CD14-positive monocyte (primary cell): Measurements from ENCODE around the gene MLIP. TPM values are rescaled to one million over a fixed set of nuclear protein-coding genes. Genes with fewer than 3 reads are reported as not detected.
"Not testable (repeated sequence)": the region's sequence is repeated elsewhere in the genome, so short reads cannot be mapped to it uniquely, and the experiment has no call there.

Source experiments
- DNase-seq, 3 donors: peaks; one replicate each; pipeline ENCODE4 v3.0.0-alpha.2; 2011 to 2022
- H2AFZ ChIP-seq: 2 replicates; pipeline ENCODE4 v1.6.0; 2012; ENCODE audit warnings: mild to moderate bottlenecking, low read depth, low read length, inconsistent platforms; ENCODE audit not compliant: insufficient read depth, poor library complexity, severe bottlenecking
- H3K27ac ChIP-seq, 2 donors: 1 replicate in 1 of 2; 2 replicates in 1 of 2; pipeline ENCODE4 v1.5.1; 2012 to 2013; ENCODE audit warnings: low read length in 2 of 2, control low read depth in 1 of 2, inconsistent platforms in 1 of 2, low read depth in 1 of 2, mild to moderate bottlenecking in 1 of 2
- H3K27me3 ChIP-seq, 2 donors: one replicate each; pipeline versions ENCODE4 v1.6.0 to v1.6.1; 2011 to 2013; ENCODE audit warnings: low read length in 2 of 2; ENCODE audit not compliant: control insufficient read depth in 2 of 2, insufficient read depth in 2 of 2
- H3K36me3 ChIP-seq, 2 donors: replicated peaks in 1 of 2; 1 replicate in 1 of 2; 2 replicates in 1 of 2; pipeline versions ENCODE4 v1.5.1 to v1.6.1; 2012 to 2013; ENCODE audit warnings: low read length in 2 of 2, control low read depth in 1 of 2, inconsistent platforms in 1 of 2, mild to moderate bottlenecking in 1 of 2; ENCODE audit not compliant: insufficient read depth in 2 of 2, control insufficient read depth in 1 of 2
- H3K4me1 ChIP-seq, 2 donors: 1 replicate in 1 of 2; 2 replicates in 1 of 2; pipeline versions ENCODE4 v1.5.1 to v1.6.1; 2012 to 2013; ENCODE audit warnings: low read length in 2 of 2, control low read depth in 1 of 2, inconsistent platforms in 1 of 2, mild to moderate bottlenecking in 1 of 2, moderate library complexity in 1 of 2; ENCODE audit not compliant: insufficient read depth in 2 of 2, control insufficient read depth in 1 of 2
- H3K4me2 ChIP-seq: replicated peaks from 2 replicates; pipeline ENCODE3; 2012; ENCODE audit warnings: low read length, moderate library complexity, mild to moderate bottlenecking; ENCODE audit not compliant: poor library complexity, severe bottlenecking; ENCODE audit errors: extremely low read depth
- H3K4me3 ChIP-seq, 3 experiments: fragments of 200-600 bp in 1 of 3; sonication (generic) in 1 of 3; replicated peaks in 1 of 3; 1 replicate in 2 of 3; 2 replicates in 1 of 3; pipeline ENCODE4 v1.5.1; 2011 to 2013; ENCODE audit warnings: low read length in 3 of 3, mild to moderate bottlenecking in 3 of 3, control low read depth in 2 of 3, low read depth in 2 of 3, inconsistent platforms in 1 of 3, moderate library complexity in 1 of 3
- H3K79me2 ChIP-seq: 2 replicates; pipeline ENCODE4 v1.6.0; 2012; ENCODE audit warnings: mild to moderate bottlenecking, control low read depth, inconsistent platforms, low read length, moderate library complexity; ENCODE audit not compliant: insufficient read depth
- H3K9ac ChIP-seq: 2 replicates; pipeline ENCODE4 v1.6.0; 2017; ENCODE audit warnings: low read length, mild to moderate bottlenecking; ENCODE audit not compliant: insufficient read depth, poor library complexity, severe bottlenecking
- H3K9me3 ChIP-seq, 2 donors: replicated peaks in 1 of 2; 1 replicate in 1 of 2; 2 replicates in 1 of 2; pipeline versions ENCODE4 v1.5.1 to v1.6.1; 2012 to 2013; ENCODE audit warnings: low read length in 2 of 2, control low read depth in 1 of 2; ENCODE audit not compliant: control insufficient read depth in 1 of 2, insufficient read depth in 1 of 2
- H4K20me1 ChIP-seq: 2 replicates; pipeline ENCODE4 v1.6.0; 2012; ENCODE audit warnings: mild to moderate bottlenecking, low read length, control low read depth, moderate library complexity; ENCODE audit not compliant: insufficient read depth
- H3K27ac Mint-ChIP-seq, 7 donors: one replicate each; pipeline ENCODE4 v1.8.0; 2020; ENCODE audit warnings: mild to moderate bottlenecking in 7 of 7, mixed read lengths in 7 of 7, moderate library complexity in 6 of 7, inconsistent platforms in 2 of 7
- H3K27me3 Mint-ChIP-seq, 3 donors: one replicate each; pipeline ENCODE4 v1.8.0; 2021 to 2022; ENCODE audit warnings: low read depth in 3 of 3, mild to moderate bottlenecking in 3 of 3, mixed read lengths in 3 of 3, moderate library complexity in 3 of 3, inconsistent platforms in 1 of 3
- H3K36me3 Mint-ChIP-seq, 2 donors: one replicate each; pipeline ENCODE4 v1.8.0; 2020; ENCODE audit warnings: mixed read lengths in 2 of 2, inconsistent platforms in 1 of 2, mild to moderate bottlenecking in 1 of 2
- H3K4me1 Mint-ChIP-seq: one replicate; pipeline ENCODE4 v1.8.0; 2020; ENCODE audit warnings: mild to moderate bottlenecking, mixed read lengths
- H3K4me3 Mint-ChIP-seq, 2 donors: one replicate each; pipeline ENCODE4 v1.8.0; 2020; ENCODE audit warnings: mild to moderate bottlenecking in 2 of 2, mixed read lengths in 2 of 2, moderate library complexity in 1 of 2
- H3K9me3 Mint-ChIP-seq, 7 donors: one replicate each; pipeline ENCODE4 v1.8.0; 2020 to 2022; ENCODE audit warnings: mixed read lengths in 7 of 7, mild to moderate bottlenecking in 6 of 7, moderate library complexity in 6 of 7, inconsistent platforms in 2 of 7
- WGBS: methylation state at CpG from one replicate; pipeline ENCODE4 v1.1.5; 2013; ENCODE audit warnings: missing lambda C conversion rate; ENCODE audit not compliant: insufficient coverage; 5-methylcytosine and 5-hydroxymethylcytosine counted together
- intact Hi-C, 2 donors: fragments of 100-400 bp; cut with micrococcal nuclease; formaldehyde crosslinking; loops; one replicate each; pipeline versions ENCODE4 v1.15.0 to v1.15.1; 2023
- polyA plus RNA-seq, 3 donors: library from polyadenylated mRNA; depleted of rRNA in 1 of 3; unstranded in 2 of 3; stranded (reverse) in 1 of 3; fragments of 300-500 nt in 2 of 3; fragments of >200 nt in 1 of 3; fragmentation: Illumina TruSeq in 2 of 3; gene quantifications; 1 replicate in 2 of 3; 2 replicates in 1 of 3; pipeline ENCODE4 v1.2.3, GENCODE V29; 2012 to 2021
- TF ChIP-seq, protein P1 (sequence below): fragments of 200-600 bp; IDR thresholded peaks from one replicate; pipeline ENCODE4 v1.8.0; 2022; ENCODE audit warnings: antibody characterized with exemption, mild to moderate bottlenecking

The MLIP gene
- polyA plus RNA-seq, 3 donors, result not detected

GRCh38 chr6:54198134-54198533 lies 86.9 kb downstream of the MLIP start:
- Histone ChIP-seq H4K20me1 (no peaks in the 10 kb centered on the region), H3K9ac (no peak overlapping the region), H3K36me3 (no peaks in the 10 kb centered on the region), H3K4me3 (no peak overlapping the region), H3K9me3 (no peaks in the 10 kb centered on the region), H3K4me2 (peak overlapping the region; percentile 15), H3K27me3 (no peaks in the 10 kb centered on the region), H3K27ac (peak overlapping the region in 1 of 2 donors; percentile 69), H2AFZ (no peak overlapping the region), H3K79me2 (no peaks in the 10 kb centered on the region), H3K4me1 (peaks cover 17 to 23% of the 10 kb centered on the region in 2 donors)
- intact Hi-C loops, result no loop called here
- peak; percentile 74 to 86 (median 84) for DNase-seq
- Mint-ChIP-seq H3K27me3 (peaks cover 2 to 4% (median 3%) of the 10 kb centered on the region in 3 donors), H3K36me3 (no peaks in the 10 kb centered on the region), H3K4me3 (no peak overlapping the region), H3K27ac (peak overlapping the region in 6 of 7 donors; percentile 43 to 90 (median 78)), H3K4me1 (peaks cover 18% of the 10 kb centered on the region), H3K9me3 (peaks cover 0 to 10% (median 2%) of the 10 kb centered on the region in 7 donors)
- 96% methylated on average over 3 of the region's 3 CpGs for WGBS
- TF ChIP-seq, protein P1, sequence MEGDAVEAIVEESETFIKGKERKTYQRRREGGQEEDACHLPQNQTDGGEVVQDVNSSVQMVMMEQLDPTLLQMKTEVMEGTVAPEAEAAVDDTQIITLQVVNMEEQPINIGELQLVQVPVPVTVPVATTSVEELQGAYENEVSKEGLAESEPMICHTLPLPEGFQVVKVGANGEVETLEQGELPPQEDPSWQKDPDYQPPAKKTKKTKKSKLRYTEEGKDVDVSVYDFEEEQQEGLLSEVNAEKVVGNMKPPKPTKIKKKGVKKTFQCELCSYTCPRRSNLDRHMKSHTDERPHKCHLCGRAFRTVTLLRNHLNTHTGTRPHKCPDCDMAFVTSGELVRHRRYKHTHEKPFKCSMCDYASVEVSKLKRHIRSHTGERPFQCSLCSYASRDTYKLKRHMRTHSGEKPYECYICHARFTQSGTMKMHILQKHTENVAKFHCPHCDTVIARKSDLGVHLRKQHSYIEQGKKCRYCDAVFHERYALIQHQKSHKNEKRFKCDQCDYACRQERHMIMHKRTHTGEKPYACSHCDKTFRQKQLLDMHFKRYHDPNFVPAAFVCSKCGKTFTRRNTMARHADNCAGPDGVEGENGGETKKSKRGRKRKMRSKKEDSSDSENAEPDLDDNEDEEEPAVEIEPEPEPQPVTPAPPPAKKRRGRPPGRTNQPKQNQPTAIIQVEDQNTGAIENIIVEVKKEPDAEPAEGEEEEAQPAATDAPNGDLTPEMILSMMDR, result no peak

DNA sequence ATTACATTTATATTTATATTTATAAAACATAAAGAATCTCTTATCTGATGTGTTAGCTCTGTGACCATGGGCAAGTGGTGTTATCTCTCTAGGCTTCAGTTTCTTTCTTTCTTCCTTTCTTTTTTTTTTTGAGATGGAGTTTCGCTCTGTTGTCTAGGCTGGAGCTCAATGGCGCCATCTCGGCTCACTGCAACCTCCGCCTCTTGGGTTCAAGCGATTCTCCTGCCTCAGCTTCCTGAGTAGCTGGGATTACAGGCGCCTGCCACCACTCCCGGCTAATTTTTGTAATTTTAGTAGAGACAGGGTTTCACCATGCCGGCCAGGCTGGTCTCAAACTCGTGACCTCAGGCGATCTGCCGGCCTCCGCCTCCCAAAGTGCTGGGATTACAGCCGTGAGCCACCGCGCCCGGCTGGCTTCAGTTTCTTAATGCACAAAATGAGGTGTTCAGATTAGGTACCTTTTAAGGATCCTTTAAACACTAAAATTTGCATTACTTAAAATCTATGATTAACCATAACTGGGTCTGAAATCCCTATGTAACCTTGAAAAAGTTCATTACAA lies 92.3 kb downstream of the MLIP start:
- WGBS, result 95% methylated on average over 9 of the region's 16 CpGs
- H3K27me3 Mint-ChIP-seq, result peaks cover 0 to 12% (median 4%) of the 10 kb centered on the region in 3 donors

More for the DNA sequence above, 92.3 kb downstream of the MLIP start:
- H3K9ac ChIP-seq, H3K27ac Mint-ChIP-seq, H3K4me1 ChIP-seq, DNase-seq, H3K27me3 ChIP-seq, H2AFZ ChIP-seq, H3K4me3 ChIP-seq, H3K4me1 Mint-ChIP-seq, H4K20me1 ChIP-seq, H3K36me3 ChIP-seq, H3K27ac ChIP-seq, H3K4me2 ChIP-seq, H3K9me3 ChIP-seq, H3K36me3 Mint-ChIP-seq, H3K4me3 Mint-ChIP-seq, H3K9me3 Mint-ChIP-seq, H3K79me2 ChIP-seq, intact Hi-C loops: not testable (repeated sequence)
